Mesendoderm (in vitro differentiated cells): ENCODE results near the gene RRAGA.
"Not testable (repeated sequence)": the region's sequence is repeated elsewhere in the genome, so short reads cannot be mapped to it uniquely, and the experiment has no call there.

Source experiments
- DNase-seq: peaks from one replicate; pipeline ENCODE4 v3.0.0; 2013
- H2AK5ac ChIP-seq: 2 replicates; pipeline ENCODE4 v1.6.1; 2013; ENCODE audit warnings: low read length, inconsistent platforms
- H2BK120ac ChIP-seq: 2 replicates; pipeline ENCODE4 v1.6.1; 2013; ENCODE audit warnings: low read depth, mild to moderate bottlenecking, low read length, moderate library complexity, mixed read lengths
- H2BK15ac ChIP-seq: replicated peaks from 2 replicates; pipeline ENCODE4 v1.6.1; 2013; ENCODE audit warnings: low read depth, mild to moderate bottlenecking, moderate library complexity
- H2BK5ac ChIP-seq: 2 replicates; pipeline ENCODE4 v1.6.1; 2013; ENCODE audit warnings: low read length, inconsistent platforms
- H3K18ac ChIP-seq: 2 replicates; pipeline ENCODE4 v1.6.1; 2013; ENCODE audit warnings: mild to moderate bottlenecking, low read length, mixed read lengths
- H3K23ac ChIP-seq: one replicate; pipeline ENCODE4 v1.6.1; 2013; ENCODE audit warnings: low read length
- H3K27ac ChIP-seq: 2 replicates; pipeline ENCODE4 v1.5.1; 2013; ENCODE audit warnings: low read depth, mild to moderate bottlenecking, inconsistent platforms, low read length, moderate library complexity
- H3K27me3 ChIP-seq: 2 replicates; pipeline ENCODE4 v1.6.1; 2013; ENCODE audit warnings: low read length, control low read depth, mild to moderate bottlenecking, inconsistent platforms; ENCODE audit not compliant: insufficient read depth, poor library complexity
- H3K36me3 ChIP-seq: 2 replicates; pipeline ENCODE4 v1.6.1; 2013; ENCODE audit warnings: low read length, inconsistent platforms; ENCODE audit not compliant: control insufficient read depth, insufficient read depth
- H3K4ac ChIP-seq: one replicate; pipeline ENCODE4 v1.6.1; 2013; ENCODE audit warnings: low read depth, mild to moderate bottlenecking, low read length, moderate library complexity
- H3K4me1 ChIP-seq: 2 replicates; pipeline ENCODE4 v1.6.1; 2013; ENCODE audit warnings: low read depth, low read length, inconsistent platforms; ENCODE audit not compliant: control insufficient read depth
- H3K4me2 ChIP-seq: 2 replicates; pipeline ENCODE4 v1.6.1; 2013; ENCODE audit warnings: low read length
- H3K4me3 ChIP-seq: 2 replicates; pipeline ENCODE4 v1.5.1; 2013; ENCODE audit warnings: mild to moderate bottlenecking, low read length
- H3K56ac ChIP-seq: one replicate; pipeline ENCODE4 v1.6.1; 2013; ENCODE audit warnings: low read length
- H3K79me1 ChIP-seq: 2 replicates; pipeline ENCODE4 v1.6.1; 2013; ENCODE audit warnings: low read length, inconsistent platforms
- H3K79me2 ChIP-seq: 2 replicates; pipeline ENCODE4 v1.6.1; 2013; ENCODE audit warnings: mild to moderate bottlenecking, low read length; ENCODE audit not compliant: control insufficient read depth, insufficient read depth
- H3K9ac ChIP-seq: 2 replicates; pipeline ENCODE4 v1.6.1; 2013; ENCODE audit warnings: low read length, inconsistent platforms
- H4K5ac ChIP-seq: one replicate; pipeline ENCODE4 v1.6.1; 2013; ENCODE audit warnings: low read length
- H4K8ac ChIP-seq: one replicate; pipeline ENCODE4 v1.6.1; 2013; ENCODE audit warnings: low read depth, mild to moderate bottlenecking, control low read depth, low read length, moderate library complexity
- WGBS: extraction: QIAGEN DNeasy Blood & Tissue Kit; methylation state at CpG from one replicate; pipeline ENCODE4 v1.1.7; 2013; ENCODE audit warnings: low lambda C conversion rate, missing lambda C conversion rate; ENCODE audit not compliant: insufficient coverage; ENCODE audit errors: extremely low coverage; 5-methylcytosine and 5-hydroxymethylcytosine counted together

RRAGA gene

GRCh38 chr9:19021649-19022048 lies 27.6 kb upstream of the RRAGA start:
- not testable (repeated sequence) for H3K79me1 ChIP-seq, H3K18ac ChIP-seq, H4K8ac ChIP-seq, H2AK5ac ChIP-seq, H3K27me3 ChIP-seq, DNase-seq, H3K4me3 ChIP-seq, H3K23ac ChIP-seq, H3K9ac ChIP-seq, H2BK15ac ChIP-seq, H3K36me3 ChIP-seq, H3K79me2 ChIP-seq, H3K4me2 ChIP-seq, H3K4ac ChIP-seq, H4K5ac ChIP-seq, H2BK5ac ChIP-seq, H3K4me1 ChIP-seq, H3K56ac ChIP-seq, H2BK120ac ChIP-seq, H3K27ac ChIP-seq
- no CpG with 5 or more reads among the region's 2 CpGs for WGBS

GRCh38 chr9:19022206-19022605 lies 27.0 kb upstream of the RRAGA start:
- H3K18ac ChIP-seq: no peak overlapping the region
- H4K8ac ChIP-seq: no peak overlapping the region
- H4K5ac ChIP-seq: no peak overlapping the region
- H2BK15ac ChIP-seq: no peak overlapping the region
- H3K27ac ChIP-seq: no peak overlapping the region
- no peak overlapping the region for H2BK5ac ChIP-seq
- DNase-seq: no peak
- H3K27me3 ChIP-seq: no peaks in the 10 kb centered on the region
- H3K4ac ChIP-seq: no peak overlapping the region
- H3K23ac ChIP-seq: no peak overlapping the region
- no CpG with 5 or more reads among the region's 2 CpGs for WGBS
- no peak overlapping the region for H3K56ac ChIP-seq
- no peak overlapping the region for H2BK120ac ChIP-seq
- no peak overlapping the region for H2AK5ac ChIP-seq
- H3K79me1 ChIP-seq: no peaks in the 10 kb centered on the region
- no peaks in the 10 kb centered on the region for H3K4me1 ChIP-seq
- H3K4me3 ChIP-seq: no peak overlapping the region
- no peaks in the 10 kb centered on the region for H3K36me3 ChIP-seq
- H3K79me2 ChIP-seq: no peaks in the 10 kb centered on the region
- H3K4me2 ChIP-seq: no peak overlapping the region
- no peak overlapping the region for H3K9ac ChIP-seq

- Histone ChIP-seq H3K23ac (no peak overlapping the region), H3K4me2 (no peak overlapping the region), H3K79me1 (no peaks in the 10 kb centered on the region), H3K36me3 (no peaks in the 10 kb centered on the region), H3K27me3 (no peaks in the 10 kb centered on the region), H3K4me1 (no peaks in the 10 kb centered on the region), H2BK15ac (no peak overlapping the region), H3K27ac (no peak overlapping the region), H3K4ac (no peak overlapping the region), H2BK5ac (no peak overlapping the region), H4K5ac (no peak overlapping the region), H3K4me3 (no peak overlapping the region), H2BK120ac (no peak overlapping the region), H3K79me2 (no peaks in the 10 kb centered on the region), H2AK5ac (no peak overlapping the region), H3K56ac (no peak overlapping the region), H3K9ac (no peak overlapping the region), H4K8ac (no peak overlapping the region), H3K18ac (no peak overlapping the region)
- no peak for DNase-seq
- no CpG with 5 or more reads among the region's 5 CpGs for WGBS
Measured at GRCh38 chr9:19023078-19023477, 26.1 kb upstream of the RRAGA start.

- Histone ChIP-seq H3K9ac (no peak overlapping the region), H3K4me3 (no peak overlapping the region), H3K4me2 (no peak overlapping the region), H4K8ac (no peak overlapping the region), H2BK120ac (no peak overlapping the region), H2BK15ac (no peak overlapping the region), H2BK5ac (no peak overlapping the region), H3K56ac (no peak overlapping the region), H3K79me2 (no peaks in the 10 kb centered on the region), H3K18ac (no peak overlapping the region), H3K27ac (no peak overlapping the region), H3K4me1 (no peaks in the 10 kb centered on the region), H3K27me3 (no peaks in the 10 kb centered on the region), H3K4ac (no peak overlapping the region), H3K23ac (no peak overlapping the region), H4K5ac (no peak overlapping the region), H3K36me3 (no peaks in the 10 kb centered on the region), H2AK5ac (no peak overlapping the region), H3K79me1 (no peaks in the 10 kb centered on the region)
- WGBS: no CpG with 5 or more reads among the region's 6 CpGs
- DNase-seq: no peak
Measured at GRCh38 chr9:19026375-19026774, 22.9 kb upstream of the RRAGA start.

GRCh38 chr9:19027825-19028224 lies 21.4 kb upstream of the RRAGA start:
- DNase-seq: no peak

GRCh38 chr9:19028835-19029451 lies 20.3 kb upstream of the RRAGA start:
- no peak overlapping the region for H2BK120ac ChIP-seq
- H2BK5ac ChIP-seq: no peak overlapping the region
- no peak overlapping the region for H3K9ac ChIP-seq
- H3K4ac ChIP-seq: no peak overlapping the region
- no peak overlapping the region for H3K4me2 ChIP-seq
- no peak overlapping the region for H3K23ac ChIP-seq
- no peak overlapping the region for H3K27ac ChIP-seq
- no peaks in the 10 kb centered on the region for H3K79me1 ChIP-seq
- H3K36me3 ChIP-seq: no peaks in the 10 kb centered on the region
- H3K79me2 ChIP-seq: no peaks in the 10 kb centered on the region
- no CpG with 5 or more reads among the region's 8 CpGs for WGBS
- H4K5ac ChIP-seq: no peak overlapping the region
- H4K8ac ChIP-seq: no peak overlapping the region
- H3K18ac ChIP-seq: no peak overlapping the region
- H3K27me3 ChIP-seq: no peaks in the 10 kb centered on the region
- no peak overlapping the region for H3K56ac ChIP-seq
- H2AK5ac ChIP-seq: no peak overlapping the region
- no peak overlapping the region for H2BK15ac ChIP-seq
- peak; percentile 74 for DNase-seq
- no peak overlapping the region for H3K4me3 ChIP-seq
- H3K4me1 ChIP-seq: no peaks in the 10 kb centered on the region

More at GRCh38 chr9:19027825-19028224, 21.4 kb upstream of the RRAGA start:
- H4K8ac ChIP-seq: no peak overlapping the region
- H4K5ac ChIP-seq: no peak overlapping the region
- H3K18ac ChIP-seq: no peak overlapping the region
- no peak overlapping the region for H3K4me3 ChIP-seq
- no peaks in the 10 kb centered on the region for H3K27me3 ChIP-seq
- no peak overlapping the region for H2AK5ac ChIP-seq
- no peak overlapping the region for H3K56ac ChIP-seq
- no peaks in the 10 kb centered on the region for H3K36me3 ChIP-seq
- no peak overlapping the region for H3K23ac ChIP-seq
- H3K4me1 ChIP-seq: no peaks in the 10 kb centered on the region
- no peaks in the 10 kb centered on the region for H3K79me2 ChIP-seq
- H3K9ac ChIP-seq: no peak overlapping the region
- WGBS: no CpG with 5 or more reads among the region's 22 CpGs
- no peak overlapping the region for H3K4me2 ChIP-seq
- H3K4ac ChIP-seq: no peak overlapping the region
- H3K27ac ChIP-seq: no peak overlapping the region
- H2BK120ac ChIP-seq: no peak overlapping the region
- H3K79me1 ChIP-seq: no peaks in the 10 kb centered on the region
- H2BK15ac ChIP-seq: no peak overlapping the region
- H2BK5ac ChIP-seq: no peak overlapping the region
